Pancreas (tissue), 10 donors: ENCODE data around the gene TTC1. TPM values are rescaled to one million over a fixed set of nuclear protein-coding genes. Genes with fewer than 3 reads are reported as not detected.
"Not testable (repeated sequence)": the region's sequence is repeated elsewhere in the genome, so short reads cannot be mapped to it uniquely, and the experiment has no call there.

ENCODE experiments used
- ATAC-seq, 4 donors: fragments of 200-7000 bp; cut with Tn5 transposase; one replicate each; pipeline versions ENCODE4 v1.8.0 to v1.9.1; 2020; ENCODE audit warnings: mild to moderate bottlenecking in 4 of 4, moderate library complexity in 4 of 4
- DNase-seq, 6 donors: peaks; one replicate each; pipeline ENCODE4 v3.0.0-alpha.2; 2020
- FAIRE-seq: peaks from 2 replicates; lab custom pipeline; 2012; peaks lifted over from hg19 to GRCh38; lab: Jason Lieb, UNC
- H3K27ac ChIP-seq, 4 donors: fragments of 200-600 bp; sonication (generic); 1 replicate in 3 of 4; 2 replicates in 1 of 4; pipeline versions ENCODE4 v1.5.0 to v1.8.0; 2020
- H3K27me3 ChIP-seq, 4 donors: fragments of 200-600 bp; one replicate each; pipeline ENCODE4 v1.8.0; 2021
- H3K36me3 ChIP-seq, 3 donors: fragments of 200-600 bp; sonication (generic) in 1 of 3; one replicate each; pipeline versions ENCODE4 v1.5.0 to v1.8.0; 2020 to 2021
- H3K4me1 ChIP-seq, 3 donors: fragments of 200-600 bp; one replicate each; pipeline ENCODE4 v1.8.0; 2021
- H3K4me3 ChIP-seq, 4 donors: fragments of 200-600 bp; sonication (generic) in 2 of 4; one replicate each; pipeline versions ENCODE4 v1.5.0 to v1.8.0; 2020 to 2021
- H3K9me3 ChIP-seq, 4 donors: fragments of 200-600 bp; one replicate each; pipeline ENCODE4 v1.8.0; 2021
- CTCF ChIP-seq, 4 donors: fragments of 200-600 bp; sonication (generic) in 3 of 4; IDR thresholded peaks; one replicate each; pipeline versions ENCODE4 v1.5.0 to v1.8.0; 2021; ENCODE audit warnings: antibody characterized with exemption in 4 of 4
- WGBS, 2 donors: extraction: QIAGEN DNeasy Blood & Tissue Kit; methylation state at CpG; one replicate each; pipeline ENCODE4 v1.1.7; 2013; 5-methylcytosine and 5-hydroxymethylcytosine counted together
- intact Hi-C, 3 donors: fragments of 100-400 bp; cut with DNase I; formaldehyde crosslinking; loops; one replicate each; pipeline versions ENCODE4 v1.11.1 to v1.14.2; 2022
- polyA plus RNA-seq, 2 donors: library from polyadenylated mRNA; stranded (reverse); fragments of 200-250 nt; gene quantifications; one replicate each; pipeline ENCODE4 v1.2.3, GENCODE V29; 2013
- total RNA-seq, 6 donors: library from RNA; stranded (reverse); fragmentation: NEBNext Ultra II Directional in 4 of 6; extraction: Animal tissue kit (Norgen Biotek cat#: 25700) in 4 of 6; gene quantifications; one replicate each; pipeline versions ENCODE4 v1.2.1 to v1.2.4, GENCODE V29; 2021 to 2023
- donor health status: healthy with polysubstance abuse.
- donor health status: DM: no; HTN: no; CAD: no; lungs with moderate emphysema.
- donor health status: DM: no; HTN: no; CAD: no.
- donor health status: control.
- donor health status: control.
- donor health status: Bipolar disorder and iron deficiency.
- donor health status: DM: yes; HTN: yes; CAD: no.
- donor health status: DM: no; HTN: no; CAD: no.
- donor health status: DM: no; HTN: no; CAD: no.
- donor health status: DM: yes; HTN: yes; CAD: no.

TTC1 gene
- total and polyA plus RNA-seq, 8 donors: 9.9 to 27.6 (median 15.6) TPM

GRCh38 chr5:159965031-159965837 lies 43.7 kb upstream of the TTC1 start:
- ATAC-seq (peak in 3 of 4 donors; percentile 62 to 80 (median 70)), FAIRE-seq (no peak), DNase-seq (peak in 5 of 6 donors; percentile 5 to 64 (median 37))
- Histone ChIP-seq H3K4me1 (no peaks in the 10 kb centered on the region), H3K36me3 (no peaks in the 10 kb centered on the region), H3K4me3 (no peak overlapping the region), H3K27me3 (peaks cover 0 to 1% (median 0%) of the 10 kb centered on the region in 4 donors), H3K9me3 (no peaks in the 10 kb centered on the region), H3K27ac (no peak overlapping the region)
- intact Hi-C loops: no loop called here
- TF ChIP-seq CTCF (IDR thresholded peaks at IDR 0.05): peak in 3 of 4 donors; percentile 14 to 33 (median 33)
- WGBS, 2 donors: 31 to 32% methylated on average over 12 of the region's 12 CpGs

GRCh38 chr5:159965838-159966128 lies 43.2 kb upstream of the TTC1 start:
- not testable (repeated sequence) for H3K27ac ChIP-seq, FAIRE-seq, ATAC-seq

GRCh38 chr5:159969966-159970365 lies 39.0 kb upstream of the TTC1 start:
- Histone ChIP-seq H3K27ac (no peak overlapping the region), H3K9me3 (no peaks in the 10 kb centered on the region), H3K27me3 (peaks cover 0 to 10% (median 3%) of the 10 kb centered on the region in 4 donors), H3K4me1 (no peaks in the 10 kb centered on the region), H3K36me3 (no peaks in the 10 kb centered on the region), H3K4me3 (no peak overlapping the region)
- DNase-seq: no peak
- intact Hi-C loops: no loop called here
- no peak for ATAC-seq
- no peak for TF ChIP-seq CTCF (IDR thresholded peaks at IDR 0.05)
- FAIRE-seq: no peak

More at GRCh38 chr5:159965838-159966128, 43.2 kb upstream of the TTC1 start:
- H3K27me3 ChIP-seq, H3K9me3 ChIP-seq, H3K36me3 ChIP-seq, H3K4me1 ChIP-seq, H3K4me3 ChIP-seq, DNase-seq, intact Hi-C loops: not testable (repeated sequence)
- 57 to 59% methylated on average over 4 of the region's 4 CpGs for WGBS, 2 donors

GRCh38 chr5:159971038-159971437 lies 37.9 kb upstream of the TTC1 start:
- Histone ChIP-seq H3K9me3 (no peaks in the 10 kb centered on the region), H3K36me3 (no peaks in the 10 kb centered on the region), H3K27ac (no peak overlapping the region), H3K4me1 (no peaks in the 10 kb centered on the region), H3K4me3 (no peak overlapping the region), H3K27me3 (peaks cover 0 to 10% (median 3%) of the 10 kb centered on the region in 4 donors)
- TF ChIP-seq CTCF (IDR thresholded peaks at IDR 0.05): no peak
- DNase-seq (no peak), ATAC-seq (no peak), FAIRE-seq (no peak)
- intact Hi-C loops: no loop called here
- 49 to 63% methylated on average over 4 of the region's 4 CpGs for WGBS, 2 donors

GRCh38 chr5:159971514-159971913 lies 37.4 kb upstream of the TTC1 start:
- FAIRE-seq (no peak), DNase-seq (no peak), ATAC-seq (no peak)
- Histone ChIP-seq H3K36me3 (no peaks in the 10 kb centered on the region), H3K27ac (no peak overlapping the region), H3K9me3 (no peaks in the 10 kb centered on the region), H3K4me1 (no peaks in the 10 kb centered on the region), H3K27me3 (peaks cover 0 to 10% (median 3%) of the 10 kb centered on the region in 4 donors), H3K4me3 (no peak overlapping the region)
- 23 to 28% methylated on average over 11 of the region's 11 CpGs for WGBS, 2 donors
- no peak for TF ChIP-seq CTCF (IDR thresholded peaks at IDR 0.05)
- intact Hi-C loops: no loop called here
